SK-N-SH (cell line): Measurements from ENCODE around the gene TDRKH. TPM values are rescaled to one million over a fixed set of nuclear protein-coding genes. Genes with fewer than 3 reads are reported as not detected.
A peak's percentile ranks its signal among the peaks of the same experiment; 100 is the strongest.

Experiments used
- CTCF ChIA-PET: fragments of 300-600, 350-600 bp; formaldehyde crosslinking; extraction: SDS; loops from one replicate; lab custom pipeline; 2021; lab: Yijun Ruan, JAX
- POLR2A ChIA-PET: fragments of 350-600 bp; sonication (Branson Sonifier 250); formaldehyde crosslinking; extraction: SDS; loops from one replicate; lab custom pipeline; 2020; ENCODE audit warnings: antibody characterized with exemption, inconsistent platforms; lab: Yijun Ruan, JAX
- DNase-seq: peaks from one replicate; pipeline ENCODE4 v3.0.0; 2012
- H2AFZ ChIP-seq: fragments of 200-600 bp; sonication (generic); 2 replicates; pipeline ENCODE4 v1.8.1; 2016; ENCODE audit warnings: antibody characterized with exemption, mild to moderate bottlenecking, low read depth
- H3F3A ChIP-seq: fragments of 200-600 bp; sonication (generic); replicated peaks from 2 replicates; pipeline ENCODE3; 2016; ENCODE audit warnings: antibody characterized with exemption, mild to moderate bottlenecking; ENCODE audit not compliant: insufficient read depth
- H3K27ac ChIP-seq, 2 experiments: fragments of 200-500 bp in 1 of 2; fragments of 200-600 bp in 1 of 2; sonication (Bioruptor generic) in 1 of 2; sonication (generic), shearing (Covaris generic) in 1 of 2; 2 replicates each; pipeline versions ENCODE4 v1.5.1 to v1.6.1; 2014 to 2016; ENCODE audit warnings: low read depth in 2 of 2, inconsistent platforms in 1 of 2, low read length in 1 of 2, mild to moderate bottlenecking in 1 of 2, mixed read lengths in 1 of 2
- H3K27me3 ChIP-seq: fragments of 200-600 bp; sonication (generic), shearing (Covaris generic); 2 replicates; pipeline ENCODE4 v1.6.1; 2016; ENCODE audit warnings: mixed run types; ENCODE audit not compliant: insufficient read depth
- H3K36me3 ChIP-seq, 2 experiments: fragments of 200-500 bp in 1 of 2; fragments of 200-600 bp in 1 of 2; sonication (Bioruptor generic) in 1 of 2; sonication (generic) in 1 of 2; replicated peaks in 1 of 2; 2 replicates each; pipeline versions ENCODE3 to v1.5.1; 2014 to 2016; ENCODE audit warnings: low read length in 1 of 2, mild to moderate bottlenecking in 1 of 2; ENCODE audit not compliant: insufficient read depth in 2 of 2, control insufficient read depth in 1 of 2
- H3K4me1 ChIP-seq, 2 experiments: fragments of 200-500 bp in 1 of 2; fragments of 200-600 bp in 1 of 2; sonication (Bioruptor generic) in 1 of 2; sonication (generic), shearing (Covaris generic) in 1 of 2; 2 replicates each; pipeline versions ENCODE4 v1.5.1 to v1.6.1; 2014 to 2016; ENCODE audit warnings: low read depth in 1 of 2, low read length in 1 of 2, mixed run types in 1 of 2; ENCODE audit not compliant: insufficient read depth in 2 of 2, control insufficient read depth in 1 of 2
- H3K4me2 ChIP-seq: fragments of 200-600 bp; sonication (generic), shearing (Covaris generic); 2 replicates; pipeline ENCODE4 v1.6.1; 2017; ENCODE audit warnings: mixed run types
- H3K4me3 ChIP-seq, 2 experiments: fragments of 200-500 bp in 1 of 2; fragments of 200-600 bp in 1 of 2; sonication (Bioruptor generic) in 1 of 2; sonication (generic), shearing (Covaris generic) in 1 of 2; 2 replicates each; pipeline versions ENCODE4 v1.5.1 to v1.8.1; 2014 to 2016; ENCODE audit warnings: low read depth in 2 of 2, inconsistent platforms in 1 of 2, low read length in 1 of 2, mild to moderate bottlenecking in 1 of 2, mixed read lengths in 1 of 2, moderate library complexity in 1 of 2
- H3K79me2 ChIP-seq: fragments of 200-600 bp; sonication (generic); 2 replicates; pipeline ENCODE4 v1.8.1; 2017; ENCODE audit warnings: mild to moderate bottlenecking; ENCODE audit not compliant: insufficient read depth
- H3K9ac ChIP-seq: fragments of 200-600 bp; sonication (generic); 2 replicates; pipeline ENCODE4 v1.6.1; 2017; ENCODE audit warnings: mixed run types
- H3K9me2 ChIP-seq: fragments of 200-600 bp; sonication (generic); 2 replicates; pipeline ENCODE4 v1.6.1; 2017; ENCODE audit warnings: mixed run types
- H3K9me3 ChIP-seq: fragments of 200-600 bp; sonication (generic); 2 replicates; pipeline ENCODE4 v1.6.1; 2017; ENCODE audit warnings: mixed run types, mild to moderate bottlenecking, moderate library complexity
- H4K20me1 ChIP-seq: fragments of 200-600 bp; sonication (generic); 2 replicates; pipeline ENCODE4 v1.6.1; 2017; ENCODE audit warnings: mild to moderate bottlenecking, mixed run types; ENCODE audit not compliant: insufficient read depth
- CHD2 ChIP-seq: fragments of 150-350 bp; IDR thresholded peaks from 2 replicates; pipeline ENCODE4 v1.6.1; 2018; ENCODE audit warnings: low read length; ENCODE audit not compliant: partially characterized antibody
- EP300 ChIP-seq, 2 experiments: IDR thresholded peaks; 2 replicates each; pipeline versions ENCODE4 v1.4.0 to v1.6.1; 2012; ENCODE audit warnings: borderline replicate concordance in 1 of 2, low read depth in 1 of 2, low read length in 1 of 2
- FOSL2 ChIP-seq: IDR thresholded peaks from 2 replicates; pipeline ENCODE4 v1.4.0; 2012; ENCODE audit warnings: low read depth, mild to moderate bottlenecking, moderate library complexity, borderline replicate concordance
- MAX ChIP-seq: IDR thresholded peaks from 2 replicates; pipeline ENCODE4 v1.4.0; 2012; ENCODE audit warnings: low read depth
- MEF2A ChIP-seq: IDR thresholded peaks from 2 replicates; pipeline ENCODE4 v1.4.0; 2012; ENCODE audit warnings: low read depth, borderline replicate concordance
- MXI1 ChIP-seq: IDR thresholded peaks from 2 replicates; pipeline ENCODE4 v1.6.1; 2012; ENCODE audit warnings: mild to moderate bottlenecking, low read depth, low read length, improper control_type of control experiment
- NRF1 ChIP-seq: IDR thresholded peaks from 2 replicates; pipeline ENCODE4 v1.6.1; 2012; ENCODE audit warnings: low read depth, mild to moderate bottlenecking, low read length
- RXRA ChIP-seq: IDR thresholded peaks from 2 replicates; pipeline ENCODE4 v1.4.0; 2012; ENCODE audit warnings: low read depth, mild to moderate bottlenecking, borderline replicate concordance
- SIN3A ChIP-seq: IDR thresholded peaks from 2 replicates; pipeline ENCODE4 v1.6.1; 2012; ENCODE audit warnings: low read depth, mild to moderate bottlenecking, low read length, moderate library complexity, borderline replicate concordance
- TCF12 ChIP-seq: IDR thresholded peaks from 2 replicates; pipeline ENCODE4 v1.4.0; 2012
- TEAD4 ChIP-seq: IDR thresholded peaks from 2 replicates; pipeline ENCODE4 v1.4.0; 2012; ENCODE audit warnings: mild to moderate bottlenecking, borderline replicate concordance; ENCODE audit not compliant: insufficient read depth
- ZBTB33 ChIP-seq: IDR thresholded peaks from 2 replicates; pipeline ENCODE4 v1.4.0; 2012; ENCODE audit warnings: low read depth, borderline replicate concordance
- WGBS: methylation state at CpG from one replicate; pipeline ENCODE4 v1.1.6; 2017; ENCODE audit warnings: low lambda C conversion rate; 5-methylcytosine and 5-hydroxymethylcytosine counted together
- polyA plus RNA-seq, 3 experiments: library from polyadenylated mRNA; depleted of rRNA; stranded (reverse); fragments of >200 nt; gene quantifications; 2 replicates each; pipeline ENCODE4 v1.2.3, GENCODE V29; 2012
- TF ChIP-seq, protein P1 (sequence below): IDR thresholded peaks from 2 replicates; pipeline ENCODE4 v1.6.1; 2012; ENCODE audit warnings: mild to moderate bottlenecking, low read depth, low read length, moderate library complexity
- TF ChIP-seq, protein P2 (sequence below): IDR thresholded peaks from 2 replicates; pipeline ENCODE4 v1.4.0; 2012; ENCODE audit warnings: low read depth, borderline replicate concordance

The TDRKH gene
- polyA plus RNA-seq, 1 of the 3 experiments (the other 2 are of a cell fraction): 1.9 TPM

DNA sequence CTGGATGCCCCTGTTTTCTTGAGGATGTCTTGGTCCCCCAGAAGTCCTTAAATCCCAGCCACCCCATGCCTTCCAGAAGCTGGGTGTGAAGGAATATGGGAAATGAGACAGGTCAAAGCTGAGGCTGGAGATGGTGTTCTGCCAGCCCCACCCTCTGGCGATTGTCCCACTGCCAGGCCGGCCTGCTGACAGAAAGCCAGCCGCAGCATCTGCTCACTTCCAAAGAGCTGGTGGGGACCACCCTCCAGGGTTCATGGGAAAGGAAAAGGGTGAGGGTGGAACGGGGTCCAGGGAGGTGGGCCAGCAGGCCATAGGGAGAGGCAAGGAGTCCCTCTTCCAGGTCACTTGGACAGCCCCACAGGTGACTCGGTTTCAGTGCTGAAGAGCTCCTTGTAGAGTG, 16.8 kb upstream of the TDRKH start (continued):
- TF ChIP-seq, protein P1, sequence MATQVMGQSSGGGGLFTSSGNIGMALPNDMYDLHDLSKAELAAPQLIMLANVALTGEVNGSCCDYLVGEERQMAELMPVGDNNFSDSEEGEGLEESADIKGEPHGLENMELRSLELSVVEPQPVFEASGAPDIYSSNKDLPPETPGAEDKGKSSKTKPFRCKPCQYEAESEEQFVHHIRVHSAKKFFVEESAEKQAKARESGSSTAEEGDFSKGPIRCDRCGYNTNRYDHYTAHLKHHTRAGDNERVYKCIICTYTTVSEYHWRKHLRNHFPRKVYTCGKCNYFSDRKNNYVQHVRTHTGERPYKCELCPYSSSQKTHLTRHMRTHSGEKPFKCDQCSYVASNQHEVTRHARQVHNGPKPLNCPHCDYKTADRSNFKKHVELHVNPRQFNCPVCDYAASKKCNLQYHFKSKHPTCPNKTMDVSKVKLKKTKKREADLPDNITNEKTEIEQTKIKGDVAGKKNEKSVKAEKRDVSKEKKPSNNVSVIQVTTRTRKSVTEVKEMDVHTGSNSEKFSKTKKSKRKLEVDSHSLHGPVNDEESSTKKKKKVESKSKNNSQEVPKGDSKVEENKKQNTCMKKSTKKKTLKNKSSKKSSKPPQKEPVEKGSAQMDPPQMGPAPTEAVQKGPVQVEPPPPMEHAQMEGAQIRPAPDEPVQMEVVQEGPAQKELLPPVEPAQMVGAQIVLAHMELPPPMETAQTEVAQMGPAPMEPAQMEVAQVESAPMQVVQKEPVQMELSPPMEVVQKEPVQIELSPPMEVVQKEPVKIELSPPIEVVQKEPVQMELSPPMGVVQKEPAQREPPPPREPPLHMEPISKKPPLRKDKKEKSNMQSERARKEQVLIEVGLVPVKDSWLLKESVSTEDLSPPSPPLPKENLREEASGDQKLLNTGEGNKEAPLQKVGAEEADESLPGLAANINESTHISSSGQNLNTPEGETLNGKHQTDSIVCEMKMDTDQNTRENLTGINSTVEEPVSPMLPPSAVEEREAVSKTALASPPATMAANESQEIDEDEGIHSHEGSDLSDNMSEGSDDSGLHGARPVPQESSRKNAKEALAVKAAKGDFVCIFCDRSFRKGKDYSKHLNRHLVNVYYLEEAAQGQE: no peak
- TF ChIP-seq MXI1 (no peak), MAX (no peak), NRF1 (no peak), MEF2A (no peak), TEAD4 (no peak), ZBTB33 (no peak)
- TF ChIP-seq, protein P2, sequence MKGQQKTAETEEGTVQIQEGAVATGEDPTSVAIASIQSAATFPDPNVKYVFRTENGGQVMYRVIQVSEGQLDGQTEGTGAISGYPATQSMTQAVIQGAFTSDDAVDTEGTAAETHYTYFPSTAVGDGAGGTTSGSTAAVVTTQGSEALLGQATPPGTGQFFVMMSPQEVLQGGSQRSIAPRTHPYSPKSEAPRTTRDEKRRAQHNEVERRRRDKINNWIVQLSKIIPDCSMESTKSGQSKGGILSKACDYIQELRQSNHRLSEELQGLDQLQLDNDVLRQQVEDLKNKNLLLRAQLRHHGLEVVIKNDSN: no peak

DNA sequence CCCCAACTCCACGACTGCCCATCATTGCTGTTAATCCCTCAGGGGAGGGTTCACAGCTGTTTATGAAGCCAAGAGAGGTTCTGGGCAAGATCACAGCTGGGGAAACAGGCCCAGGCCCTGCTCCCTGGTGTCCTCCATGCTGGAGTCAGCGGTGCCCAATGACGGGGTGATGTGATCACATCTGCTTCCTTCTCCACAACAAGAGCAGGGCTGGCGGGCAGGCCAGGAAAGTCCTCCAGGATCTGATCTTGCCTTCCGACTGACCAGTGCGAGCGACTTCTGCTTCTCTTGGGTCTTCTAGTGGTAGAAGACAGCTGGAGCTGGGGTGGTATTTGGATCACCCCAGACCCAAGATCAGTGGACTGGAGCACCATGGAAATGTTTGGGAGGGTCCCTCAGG, 15.9 kb upstream of the TDRKH start:
- DNase-seq: peak; percentile 16
- Histone ChIP-seq H3F3A (no peaks in the 10 kb centered on the region), H2AFZ (no peak overlapping the region), H3K27ac (no peak overlapping the region), H3K4me1 (peaks cover 0 to 66% of the 10 kb centered on the region in 2 experiments; a peak in 2 of 4 replicates), H3K27me3 (peaks cover 41% of the 10 kb centered on the region), H3K36me3 (no peaks in the 10 kb centered on the region), H3K79me2 (no peaks in the 10 kb centered on the region), H3K9ac (no peak overlapping the region), H4K20me1 (no peaks in the 10 kb centered on the region), H3K4me2 (no peak overlapping the region), H3K9me3 (no peaks in the 10 kb centered on the region), H3K9me2 (no peaks in the 10 kb centered on the region), H3K4me3 (no peak overlapping the region)
- TF ChIP-seq TCF12 (no peak), FOSL2 (no peak), EP300 (IDR thresholded peaks at IDR 0.05; ENCODE audit: borderline replicate concordance in 1 of 2, low read depth in 1 of 2, low read length in 1 of 2) (no peak), NRF1 (no peak), CHD2 (no peak), RXRA (no peak), SIN3A (no peak)
- TF ChIP-seq, protein P1: no peak
- ChIA-PET CTCF (interaction anchor here (0.6 to 2.0 kb wide), 5 partner anchors 7 to 91 kb away, joined by 3 to 8 read pairs (median 4); partner anchors contain the start of genes MRPL9 and TDRKH), POLR2A (no interaction called here)
- WGBS: 79% methylated on average over 7 of the region's 7 CpGs
